H1 (cell line): ENCODE data around the gene PIAS2. TPM values are rescaled to one million over a fixed set of nuclear protein-coding genes. Genes with fewer than 3 reads are reported as not detected.

Source experiments
- CTCF ChIA-PET: fragments of 300-600 bp; sonication (Branson Sonifier 250); formaldehyde crosslinking; loops from one replicate; lab custom pipeline; 2021; ENCODE audit not compliant: partially characterized antibody; lab: Charles Lee
- POLR2A ChIA-PET: fragments of 300-600 bp; sonication (Branson Sonifier 250); formaldehyde crosslinking; loops from one replicate; lab custom pipeline; 2021; ENCODE audit warnings: inconsistent platforms; ENCODE audit not compliant: partially characterized antibody; lab: Charles Lee
- DNase-seq, 2 experiments: peaks; one replicate each; pipeline versions ENCODE4 v3.0.0 to v3.0.0-alpha.2; 2010 to 2022; ENCODE audit warnings: low spot score in 2 of 2, low read depth in 1 of 2, mixed read lengths in 1 of 2
- FAIRE-seq: peaks from 2 replicates; lab custom pipeline; 2011; peaks lifted over from hg19 to GRCh38; lab: Jason Lieb, UNC
- H2AFZ ChIP-seq: 2 replicates; pipeline ENCODE4 v1.8.1; 2012; ENCODE audit warnings: low read length, inconsistent platforms
- H2AK5ac ChIP-seq: 2 replicates; pipeline ENCODE4 v1.6.1; 2013; ENCODE audit warnings: low read depth, low read length
- H2BK120ac ChIP-seq: replicated peaks from 2 replicates; pipeline ENCODE3; 2013; ENCODE audit warnings: low read depth, low read length, inconsistent platforms
- H2BK12ac ChIP-seq: 2 replicates; pipeline ENCODE4 v1.6.1; 2013; ENCODE audit warnings: low read depth, low read length
- H2BK15ac ChIP-seq: 2 replicates; pipeline ENCODE4 v1.6.1; 2013; ENCODE audit warnings: low read length
- H2BK20ac ChIP-seq: 2 replicates; pipeline ENCODE4 v1.6.1; 2013; ENCODE audit warnings: low read length
- H2BK5ac ChIP-seq: 2 replicates; pipeline ENCODE4 v1.6.1; 2013; ENCODE audit warnings: low read depth, low read length
- H3K14ac ChIP-seq: 2 replicates; pipeline ENCODE4 v1.6.1; 2013; ENCODE audit warnings: inconsistent platforms; ENCODE audit not compliant: insufficient read length
- H3K18ac ChIP-seq: 2 replicates; pipeline ENCODE4 v1.6.1; 2013; ENCODE audit warnings: low read length; ENCODE audit errors: extremely low read depth
- H3K23ac ChIP-seq: 2 replicates; pipeline ENCODE4 v1.6.1; 2013; ENCODE audit warnings: inconsistent platforms; ENCODE audit not compliant: insufficient read length
- H3K23me2 ChIP-seq: 2 replicates; pipeline ENCODE4 v1.6.1; 2013; ENCODE audit warnings: low read depth, low read length
- H3K27ac ChIP-seq: 2 replicates; pipeline ENCODE4 v1.6.1; 2011; ENCODE audit warnings: low read depth, low read length, inconsistent platforms
- H3K27me3 ChIP-seq, 4 experiments: replicated peaks in 1 of 4; 1 replicate in 1 of 4; 2 replicates in 3 of 4; pipeline versions ENCODE4 v1.6.1 to v1.8.1; 2011 to 2013; ENCODE audit warnings: low read length in 3 of 4, mild to moderate bottlenecking in 3 of 4, inconsistent platforms in 2 of 4, mixed read lengths in 2 of 4, moderate library complexity in 1 of 4; ENCODE audit not compliant: control insufficient read depth in 3 of 4, insufficient read depth in 3 of 4; ENCODE audit errors: extremely low read depth in 1 of 4
- H3K36me3 ChIP-seq, 4 experiments: 2 replicates each; pipeline versions ENCODE4 v1.6.1 to v1.8.1; 2011 to 2013; ENCODE audit warnings: mild to moderate bottlenecking in 4 of 4, low read length in 3 of 4, moderate library complexity in 2 of 4, control low read depth in 1 of 4, inconsistent platforms in 1 of 4; ENCODE audit not compliant: insufficient read depth in 4 of 4, control insufficient read depth in 2 of 4
- H3K4ac ChIP-seq: replicated peaks from 2 replicates; pipeline ENCODE3; 2013; ENCODE audit warnings: low read length, low read depth, mixed read lengths, inconsistent platforms; ENCODE audit not compliant: insufficient read length
- H3K4me1 ChIP-seq, 4 experiments: replicated peaks in 1 of 4; 1 replicate in 1 of 4; 2 replicates in 3 of 4; pipeline versions ENCODE4 v1.6.1 to v1.8.1; 2011 to 2013; ENCODE audit warnings: low read length in 3 of 4, inconsistent platforms in 2 of 4, mixed read lengths in 1 of 4; ENCODE audit not compliant: insufficient read depth in 4 of 4, control insufficient read depth in 3 of 4
- H3K4me2 ChIP-seq, 2 experiments: 2 replicates each; pipeline versions ENCODE4 v1.6.1 to v1.8.1; 2011 to 2013; ENCODE audit warnings: low read depth in 2 of 2, low read length in 2 of 2, control low read depth in 1 of 2, inconsistent platforms in 1 of 2, mild to moderate bottlenecking in 1 of 2; ENCODE audit not compliant: insufficient read depth in 1 of 2
- H3K4me3 ChIP-seq, 4 experiments: fragments of 200-600, 300-600 bp in 1 of 4; sonication (generic), shearing (Covaris generic), sonication (Bioruptor Twin) in 1 of 4; 2 replicates each; pipeline versions ENCODE4 v1.5.1 to v1.8.1; 2011 to 2016; ENCODE audit warnings: low read length in 4 of 4, low read depth in 3 of 4, control low read depth in 2 of 4, inconsistent platforms in 2 of 4, mild to moderate bottlenecking in 2 of 4, mixed read lengths in 1 of 4, moderate library complexity in 1 of 4; ENCODE audit not compliant: insufficient read depth in 2 of 4; ENCODE audit errors: extremely low read depth in 1 of 4
- H3K56ac ChIP-seq: replicated peaks from 2 replicates; pipeline ENCODE3; 2013; ENCODE audit warnings: low read depth, mild to moderate bottlenecking, mixed read lengths, low read length, inconsistent platforms; ENCODE audit not compliant: insufficient read length
- H3K79me1 ChIP-seq: 2 replicates; pipeline ENCODE4 v1.6.1; 2013; ENCODE audit warnings: low read depth, low read length, control low read depth
- H3K79me2 ChIP-seq, 2 experiments: 2 replicates each; pipeline versions ENCODE4 v1.6.1 to v1.8.1; 2012 to 2013; ENCODE audit warnings: low read length in 2 of 2, mild to moderate bottlenecking in 2 of 2, inconsistent platforms in 1 of 2; ENCODE audit not compliant: insufficient read depth in 2 of 2, control insufficient read depth in 1 of 2
- H3K9ac ChIP-seq, 4 experiments: replicated peaks in 1 of 4; 1 replicate in 1 of 4; 2 replicates in 3 of 4; pipeline versions ENCODE4 v1.6.1 to v1.8.1; 2011 to 2013; ENCODE audit warnings: low read depth in 3 of 4, low read length in 3 of 4, control low read depth in 2 of 4, mild to moderate bottlenecking in 2 of 4, moderate library complexity in 2 of 4, inconsistent platforms in 1 of 4; ENCODE audit errors: extremely low read depth in 1 of 4
- H3K9me3 ChIP-seq, 2 experiments: 2 replicates each; pipeline versions ENCODE4 v1.6.1 to v1.8.1; 2012 to 2013; ENCODE audit warnings: mild to moderate bottlenecking in 2 of 2, moderate library complexity in 2 of 2, control low read depth in 1 of 2, inconsistent platforms in 1 of 2, low read depth in 1 of 2, low read length in 1 of 2, mixed read lengths in 1 of 2; ENCODE audit not compliant: insufficient read depth in 2 of 2
- H4K20me1 ChIP-seq, 2 experiments: replicated peaks in 1 of 2; 2 replicates each; pipeline versions ENCODE3 to v1.8.1; 2011 to 2013; ENCODE audit warnings: inconsistent platforms in 2 of 2, low read length in 2 of 2, mild to moderate bottlenecking in 1 of 2; ENCODE audit not compliant: insufficient read depth in 2 of 2, control insufficient read depth in 1 of 2
- H4K5ac ChIP-seq: 2 replicates; pipeline ENCODE4 v1.6.1; 2013; ENCODE audit warnings: low read length, low read depth, mixed read lengths, inconsistent platforms; ENCODE audit not compliant: insufficient read length
- H4K8ac ChIP-seq: 2 replicates; pipeline ENCODE4 v1.8.0; 2013; ENCODE audit warnings: mild to moderate bottlenecking, moderate library complexity, low read length, inconsistent platforms; ENCODE audit not compliant: insufficient read depth; ENCODE audit errors: extremely low read depth
- H4K91ac ChIP-seq: replicated peaks from 2 replicates; pipeline ENCODE3; 2013; ENCODE audit warnings: low read length, mixed read lengths, inconsistent platforms; ENCODE audit not compliant: insufficient read length
- EGR1 ChIP-seq: IDR thresholded peaks from 2 replicates; pipeline ENCODE4 v1.6.1; 2011; ENCODE audit warnings: low read depth, low read length, borderline replicate concordance
- MAFK ChIP-seq: IDR thresholded peaks from 2 replicates; pipeline ENCODE4 v1.6.1; 2012; ENCODE audit warnings: low read depth, mild to moderate bottlenecking, improper control_type of control experiment, low read length
- POU5F1 ChIP-seq: IDR thresholded peaks from 2 replicates; pipeline ENCODE4 v1.6.1; 2011; ENCODE audit warnings: low read depth, mild to moderate bottlenecking, low read length, moderate library complexity
- RAD21 ChIP-seq, 2 experiments: IDR thresholded peaks in 1 of 2; conservative IDR thresholded peaks in 1 of 2; 2 replicates each; pipeline ENCODE4 v1.6.1; 2011; ENCODE audit warnings: low read depth in 2 of 2, low read length in 2 of 2, improper control_type of control experiment in 1 of 2, inconsistent platforms in 1 of 2, mild to moderate bottlenecking in 1 of 2, moderate library complexity in 1 of 2
- SIRT6 ChIP-seq: IDR thresholded peaks from one replicate; pipeline ENCODE4 v1.7.1; 2012; ENCODE audit warnings: low read length, inconsistent platforms
- WGBS, 2 experiments: shearing (Covaris generic) in 1 of 2; methylation state at CpG; one replicate each; pipeline versions ENCODE4 v1.1.6 to v1.1.7; 2013 to 2015; ENCODE audit warnings: low lambda C conversion rate in 2 of 2, mixed read lengths in 2 of 2, inconsistent platforms in 1 of 2, low coverage in 1 of 2, missing lambda C conversion rate in 1 of 2; ENCODE audit not compliant: insufficient replicate concordance in 2 of 2, insufficient coverage in 1 of 2, insufficient read length in 1 of 2; ENCODE audit errors: extremely low coverage in 1 of 2, missing lambda C conversion rate in 1 of 2; 5-methylcytosine and 5-hydroxymethylcytosine counted together
- polyA plus RNA-seq, 7 experiments: library from polyadenylated mRNA; depleted of rRNA in 3 of 7; stranded (reverse) in 5 of 7; unstranded in 2 of 7; fragments of >200 nt in 5 of 7; fragments of 200-250 nt in 2 of 7; gene quantifications; 1 replicate in 5 of 7; 2 replicates in 1 of 7; 4 replicates in 1 of 7; pipeline versions ENCODE4 v1.2.1 to v1.2.3, GENCODE V29; 2011 to 2013; ENCODE audit warnings: missing spikeins in 2 of 7, mixed read lengths in 2 of 7
- total RNA-seq: library from RNA; stranded (reverse); fragmentation: NEBNext Ultra II Directional; extraction: Animal tissue kit (Norgen Biotek cat#: 25700); gene quantifications from 2 replicates; pipeline ENCODE4 v1.2.1, GENCODE V29; 2021
- TF ChIP-seq, protein P1 (sequence below), 3 experiments: IDR thresholded peaks; 1 replicate in 2 of 3; 2 replicates in 1 of 3; pipeline versions ENCODE4 v1.5.1 to v1.6.1; 2011; ENCODE audit warnings: low read length in 3 of 3, mild to moderate bottlenecking in 3 of 3, inconsistent platforms in 2 of 3, low read depth in 1 of 3, moderate library complexity in 1 of 3; ENCODE audit not compliant: insufficient read depth in 1 of 3; ENCODE audit errors: control extremely low read depth in 1 of 3

Gene PIAS2
- total and polyA plus RNA-seq, 2 of the 8 experiments (the other 6 are each of a cell fraction or from before 2014, with no cell fraction given) = 20.1 to 53.9 TPM

DNA sequence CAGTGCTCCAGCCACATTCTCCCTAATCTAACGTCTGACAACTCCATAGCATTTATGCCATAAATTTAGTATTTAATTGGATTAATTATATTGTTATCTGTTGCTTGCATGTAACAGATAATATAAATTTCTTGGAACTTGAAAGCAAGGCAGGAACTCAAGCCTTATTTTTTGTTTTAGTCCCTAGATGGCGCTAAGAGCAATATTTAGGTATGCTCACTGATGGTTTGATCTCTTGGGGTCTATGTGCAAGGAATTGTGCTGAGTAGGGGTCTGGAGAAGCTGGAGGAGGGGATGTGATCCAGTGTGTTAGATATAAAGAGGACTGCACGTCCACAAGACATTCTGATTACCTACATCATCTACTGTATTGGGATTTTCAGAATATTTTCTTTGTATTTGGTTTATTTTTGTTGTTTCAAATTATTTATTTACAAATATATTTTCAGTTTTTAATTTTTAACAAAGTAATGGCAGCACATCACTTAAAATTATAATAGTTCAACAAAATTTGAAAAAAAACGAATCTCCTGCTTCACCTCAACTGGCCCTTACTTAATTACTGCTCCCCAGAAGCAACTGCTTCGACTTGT, 32.9 kb upstream of the PIAS2 start:
- Histone ChIP-seq H3K36me3 (no peaks in the 10 kb centered on the region), H3K4me1 (peaks cover 0 to 7% (median 0%) of the 10 kb centered on the region in 4 experiments; a peak in 2 of 7 replicates), H3K14ac (no peak overlapping the region), H3K4me2 (no peak overlapping the region), H3K27me3 (no peaks in the 10 kb centered on the region), H2AK5ac (no peak overlapping the region), H3K56ac (no peak overlapping the region), H2BK120ac (no peak overlapping the region), H4K20me1 (no peaks in the 10 kb centered on the region), H3K27ac (no peak overlapping the region), H3K79me2 (no peaks in the 10 kb centered on the region), H4K8ac (no peak overlapping the region), H3K9ac (no peak overlapping the region), H2BK15ac (no peak overlapping the region), H3K18ac (no peak overlapping the region), H3K4me3 (no peak overlapping the region), H3K23me2 (peaks cover 5% of the 10 kb centered on the region; the same call in 1 of the 2 replicates), H2AFZ (no peak overlapping the region), H3K23ac (no peak overlapping the region), H4K91ac (no peak overlapping the region), H2BK12ac (no peak overlapping the region), H2BK20ac (no peak overlapping the region), H3K79me1 (no peaks in the 10 kb centered on the region), H3K4ac (no peak overlapping the region), H2BK5ac (no peak overlapping the region), H4K5ac (no peak overlapping the region), H3K9me3 (no peaks in the 10 kb centered on the region)
- FAIRE-seq (no peak), DNase-seq (no peak)
- POLR2A ChIA-PET = interaction anchor here (0.6 to 2.0 kb wide), 3 partner anchors 15 to 67 kb away, joined by 3 to 6 read pairs (median 3); partner anchors contain the start of genes KATNAL2 and PIAS2
- WGBS, 2 experiments = 26% methylated on average over 5 of the region's 5 CpGs; no CpG with 5 or more reads in 1 of the 2 experiments
- TF ChIP-seq EGR1 (no peak), RAD21 (IDR thresholded peaks at IDR 0.05 in 1 of 2, conservative IDR thresholded peaks at IDR 0.05 in 1 of 2; ENCODE audit: low read depth in 2 of 2, low read length in 2 of 2) (peak; percentile 47 to 63), MAFK (peak; percentile 21; the same call in 1 of the 2 replicates), POU5F1 (no peak), SIRT6 (no peak)
- TF ChIP-seq, protein P1, sequence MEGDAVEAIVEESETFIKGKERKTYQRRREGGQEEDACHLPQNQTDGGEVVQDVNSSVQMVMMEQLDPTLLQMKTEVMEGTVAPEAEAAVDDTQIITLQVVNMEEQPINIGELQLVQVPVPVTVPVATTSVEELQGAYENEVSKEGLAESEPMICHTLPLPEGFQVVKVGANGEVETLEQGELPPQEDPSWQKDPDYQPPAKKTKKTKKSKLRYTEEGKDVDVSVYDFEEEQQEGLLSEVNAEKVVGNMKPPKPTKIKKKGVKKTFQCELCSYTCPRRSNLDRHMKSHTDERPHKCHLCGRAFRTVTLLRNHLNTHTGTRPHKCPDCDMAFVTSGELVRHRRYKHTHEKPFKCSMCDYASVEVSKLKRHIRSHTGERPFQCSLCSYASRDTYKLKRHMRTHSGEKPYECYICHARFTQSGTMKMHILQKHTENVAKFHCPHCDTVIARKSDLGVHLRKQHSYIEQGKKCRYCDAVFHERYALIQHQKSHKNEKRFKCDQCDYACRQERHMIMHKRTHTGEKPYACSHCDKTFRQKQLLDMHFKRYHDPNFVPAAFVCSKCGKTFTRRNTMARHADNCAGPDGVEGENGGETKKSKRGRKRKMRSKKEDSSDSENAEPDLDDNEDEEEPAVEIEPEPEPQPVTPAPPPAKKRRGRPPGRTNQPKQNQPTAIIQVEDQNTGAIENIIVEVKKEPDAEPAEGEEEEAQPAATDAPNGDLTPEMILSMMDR (IDR thresholded peaks at IDR 0.05; ENCODE audit: control extremely low read depth in 1 of 3, insufficient read depth in 1 of 3, low read depth in 1 of 3, low read length in 3 of 3) = peak in 2 of 3 experiments; percentile 52 to 58; a peak in 2 of 4 replicates
- CTCF ChIA-PET = interaction anchor here (0.6 to 3.3 kb wide), 14 partner anchors 9 to 273 kb away, joined by 3 to 22 read pairs (median 4); partner anchors contain the start of genes ELOA2, KATNAL2 and PIAS2
